ENCODE measurements around the gene MAP3K13. TPM values are rescaled to one million over a fixed set of nuclear protein-coding genes. Genes with fewer than 3 reads are reported as not detected.

The MAP3K13 gene
- total RNA-seq, 1 experiment from 2014 or later = 21.0 TPM

DNA sequence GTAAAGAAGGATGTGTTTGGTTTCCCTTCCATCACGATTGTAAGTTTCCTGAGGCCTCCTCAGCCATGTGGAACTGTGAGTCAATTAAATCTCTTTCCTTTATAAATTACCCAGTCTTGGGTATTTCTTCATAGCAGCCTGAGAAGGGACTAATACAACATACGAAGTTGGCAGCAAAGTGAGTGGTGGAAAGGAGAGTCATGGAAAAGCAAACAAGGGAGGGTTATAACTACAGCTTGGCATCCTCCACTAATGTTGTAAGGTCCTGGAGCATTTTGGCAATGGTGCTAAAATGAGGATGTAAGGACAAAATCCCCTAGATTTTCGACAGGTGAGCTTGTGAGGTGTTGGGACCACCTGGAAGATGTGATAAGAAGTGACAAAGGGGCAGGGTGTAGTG, 141.7 kb downstream of the MAP3K13 start:
- no peaks in the 10 kb centered on the region for H3K9me2 ChIP-seq (ENCODE audit: insufficient read depth)
- H3K9ac ChIP-seq (ENCODE audit: low read length) = no peak overlapping the region
- no peak overlapping the region for H3K4me3 ChIP-seq (replicated peaks in 1 of 2; ENCODE audit: low read depth in 1 of 2, low read length in 2 of 2)
- no peak for DNase-seq (ENCODE audit: low read depth, low spot score)
- no peaks in the 10 kb centered on the region for H3K36me3 ChIP-seq (ENCODE audit: control insufficient read depth in 1 of 2, insufficient read depth in 2 of 2, low read length in 2 of 2)
- ChIA-PET POLR2A (no interaction called here), CTCF (no interaction called here), RAD21 (ENCODE audit: low non-redundant PET in 1 of 2, low total read pairs in 2 of 2, uncharacterized antibody in 2 of 2, unreplicated experiment in 2 of 2) (no interaction called here)
- H3K79me2 ChIP-seq (ENCODE audit: insufficient read depth, low read length) = no peaks in the 10 kb centered on the region
- H3K27me3 ChIP-seq (ENCODE audit: insufficient read depth, low read length) = no peaks in the 10 kb centered on the region
- no peaks in the 10 kb centered on the region for H3K9me3 ChIP-seq (ENCODE audit: control insufficient read depth in 1 of 2, insufficient read depth in 1 of 2, low read depth in 1 of 2, low read length in 2 of 2)
- no TSS peak for BruUV-seq (replicated peaks)
- H4K20me1 ChIP-seq (ENCODE audit: insufficient read depth) = no peaks in the 10 kb centered on the region
- no peak for ATAC-seq
- no peak for TF ChIP-seq JUND (IDR thresholded peaks at IDR 0.05)
- TF ChIP-seq TCF7L2 (IDR thresholded peaks at IDR 0.05; ENCODE audit: borderline replicate concordance, extremely low read depth, insufficient read depth, insufficient read length) = no peak
- TF ChIP-seq EZH2 (IDR thresholded peaks at IDR 0.05) = no peak
- TF ChIP-seq SIN3A (IDR thresholded peaks at IDR 0.05; ENCODE audit: low read depth) = no peak
- TF ChIP-seq, protein P1, sequence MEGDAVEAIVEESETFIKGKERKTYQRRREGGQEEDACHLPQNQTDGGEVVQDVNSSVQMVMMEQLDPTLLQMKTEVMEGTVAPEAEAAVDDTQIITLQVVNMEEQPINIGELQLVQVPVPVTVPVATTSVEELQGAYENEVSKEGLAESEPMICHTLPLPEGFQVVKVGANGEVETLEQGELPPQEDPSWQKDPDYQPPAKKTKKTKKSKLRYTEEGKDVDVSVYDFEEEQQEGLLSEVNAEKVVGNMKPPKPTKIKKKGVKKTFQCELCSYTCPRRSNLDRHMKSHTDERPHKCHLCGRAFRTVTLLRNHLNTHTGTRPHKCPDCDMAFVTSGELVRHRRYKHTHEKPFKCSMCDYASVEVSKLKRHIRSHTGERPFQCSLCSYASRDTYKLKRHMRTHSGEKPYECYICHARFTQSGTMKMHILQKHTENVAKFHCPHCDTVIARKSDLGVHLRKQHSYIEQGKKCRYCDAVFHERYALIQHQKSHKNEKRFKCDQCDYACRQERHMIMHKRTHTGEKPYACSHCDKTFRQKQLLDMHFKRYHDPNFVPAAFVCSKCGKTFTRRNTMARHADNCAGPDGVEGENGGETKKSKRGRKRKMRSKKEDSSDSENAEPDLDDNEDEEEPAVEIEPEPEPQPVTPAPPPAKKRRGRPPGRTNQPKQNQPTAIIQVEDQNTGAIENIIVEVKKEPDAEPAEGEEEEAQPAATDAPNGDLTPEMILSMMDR (IDR thresholded peaks at IDR 0.05 in 2 of 3, conservative IDR thresholded peaks at IDR 0.05 in 1 of 3; ENCODE audit: borderline replicate concordance in 1 of 3, insufficient read depth in 1 of 3, low read depth in 2 of 3, low read length in 2 of 3) = no peak
- no peak for TF ChIP-seq POLR2A (IDR thresholded peaks at IDR 0.05; ENCODE audit: borderline replicate concordance, extremely low read depth, insufficient read depth, insufficient read length)
- TF ChIP-seq YY1 (IDR thresholded peaks at IDR 0.05; ENCODE audit: extremely low read depth, insufficient replicate concordance, low read depth, low read length) = no peak
- no peak for TF ChIP-seq RAD21 (IDR thresholded peaks at IDR 0.05; ENCODE audit: low read depth)
- no peak for TF ChIP-seq SRF (IDR thresholded peaks at IDR 0.05; ENCODE audit: low read depth)
- no peak for TF ChIP-seq ATF3 (IDR thresholded peaks at IDR 0.05)
- TF ChIP-seq, protein P2, sequence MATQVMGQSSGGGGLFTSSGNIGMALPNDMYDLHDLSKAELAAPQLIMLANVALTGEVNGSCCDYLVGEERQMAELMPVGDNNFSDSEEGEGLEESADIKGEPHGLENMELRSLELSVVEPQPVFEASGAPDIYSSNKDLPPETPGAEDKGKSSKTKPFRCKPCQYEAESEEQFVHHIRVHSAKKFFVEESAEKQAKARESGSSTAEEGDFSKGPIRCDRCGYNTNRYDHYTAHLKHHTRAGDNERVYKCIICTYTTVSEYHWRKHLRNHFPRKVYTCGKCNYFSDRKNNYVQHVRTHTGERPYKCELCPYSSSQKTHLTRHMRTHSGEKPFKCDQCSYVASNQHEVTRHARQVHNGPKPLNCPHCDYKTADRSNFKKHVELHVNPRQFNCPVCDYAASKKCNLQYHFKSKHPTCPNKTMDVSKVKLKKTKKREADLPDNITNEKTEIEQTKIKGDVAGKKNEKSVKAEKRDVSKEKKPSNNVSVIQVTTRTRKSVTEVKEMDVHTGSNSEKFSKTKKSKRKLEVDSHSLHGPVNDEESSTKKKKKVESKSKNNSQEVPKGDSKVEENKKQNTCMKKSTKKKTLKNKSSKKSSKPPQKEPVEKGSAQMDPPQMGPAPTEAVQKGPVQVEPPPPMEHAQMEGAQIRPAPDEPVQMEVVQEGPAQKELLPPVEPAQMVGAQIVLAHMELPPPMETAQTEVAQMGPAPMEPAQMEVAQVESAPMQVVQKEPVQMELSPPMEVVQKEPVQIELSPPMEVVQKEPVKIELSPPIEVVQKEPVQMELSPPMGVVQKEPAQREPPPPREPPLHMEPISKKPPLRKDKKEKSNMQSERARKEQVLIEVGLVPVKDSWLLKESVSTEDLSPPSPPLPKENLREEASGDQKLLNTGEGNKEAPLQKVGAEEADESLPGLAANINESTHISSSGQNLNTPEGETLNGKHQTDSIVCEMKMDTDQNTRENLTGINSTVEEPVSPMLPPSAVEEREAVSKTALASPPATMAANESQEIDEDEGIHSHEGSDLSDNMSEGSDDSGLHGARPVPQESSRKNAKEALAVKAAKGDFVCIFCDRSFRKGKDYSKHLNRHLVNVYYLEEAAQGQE (IDR thresholded peaks at IDR 0.05; ENCODE audit: low read depth) = no peak
- TF ChIP-seq CBX3 (IDR thresholded peaks at IDR 0.05; ENCODE audit: low read depth) = no peak
- TF ChIP-seq SP1 (IDR thresholded peaks at IDR 0.05; ENCODE audit: low read depth) = no peak
- no peak for TF ChIP-seq POLR2AphosphoS5 (IDR thresholded peaks at IDR 0.05; ENCODE audit: low read depth, low read length)
- TF ChIP-seq CEBPB (IDR thresholded peaks at IDR 0.05; ENCODE audit: low read depth) = no peak
- TF ChIP-seq ELF1 (IDR thresholded peaks at IDR 0.05; ENCODE audit: borderline replicate concordance, low read depth) = no peak
- no peak for TF ChIP-seq ZFX (IDR thresholded peaks at IDR 0.05)
- no peak overlapping the region for H3K4me2 ChIP-seq (ENCODE audit: low read length)
- peaks cover 9 to 13% of the 10 kb centered on the region in 2 experiments; a peak in 3 of 4 replicates for H3K4me1 ChIP-seq (ENCODE audit: control insufficient read depth in 1 of 2, insufficient read depth in 2 of 2, low read length in 2 of 2)
- intact Hi-C loops (cut with micrococcal nuclease) = no loop called here
- no peak overlapping the region for H3K27ac ChIP-seq (ENCODE audit: low read depth, low read length)
- H2AFZ ChIP-seq (ENCODE audit: low read depth, low read length, poor library complexity, severe bottlenecking) = no peak overlapping the region

All from HCT116 (cell line).